ENCODE results near the gene EHD4. TPM values are rescaled to one million over a fixed set of nuclear protein-coding genes. Genes with fewer than 3 reads are reported as not detected.
A peak's percentile ranks its signal among the peaks of the same experiment; 100 is the strongest.

Gene EHD4
- total RNA-seq, 1 donor from 2014 or later: 24.6 TPM

DNA sequence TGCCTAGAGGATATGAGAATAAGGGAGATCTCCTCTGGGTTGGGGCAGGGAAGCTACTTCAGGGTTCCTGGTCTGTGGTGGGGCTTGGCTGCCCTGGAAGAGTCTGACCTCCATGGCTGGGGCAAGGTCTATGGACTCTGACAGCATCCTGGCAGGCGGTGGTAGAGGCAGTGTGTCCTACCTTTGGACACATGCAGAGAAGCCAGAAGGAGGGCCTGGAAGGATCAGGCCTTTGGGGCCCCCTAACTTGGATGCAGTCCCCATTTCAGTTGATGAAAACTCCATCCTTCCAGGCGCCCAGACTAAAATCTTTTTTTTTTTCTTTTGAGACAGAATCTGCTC, 88.9 kb downstream of the EHD4 start:
- no peak overlapping the region for H3K4me3 ChIP-seq
- no peaks in the 10 kb centered on the region for H3K9me3 ChIP-seq
- no peaks in the 10 kb centered on the region for H3K27me3 ChIP-seq
- TF ChIP-seq POLR2A (IDR thresholded peaks at IDR 0.05): no peak
- TF ChIP-seq, protein P1, sequence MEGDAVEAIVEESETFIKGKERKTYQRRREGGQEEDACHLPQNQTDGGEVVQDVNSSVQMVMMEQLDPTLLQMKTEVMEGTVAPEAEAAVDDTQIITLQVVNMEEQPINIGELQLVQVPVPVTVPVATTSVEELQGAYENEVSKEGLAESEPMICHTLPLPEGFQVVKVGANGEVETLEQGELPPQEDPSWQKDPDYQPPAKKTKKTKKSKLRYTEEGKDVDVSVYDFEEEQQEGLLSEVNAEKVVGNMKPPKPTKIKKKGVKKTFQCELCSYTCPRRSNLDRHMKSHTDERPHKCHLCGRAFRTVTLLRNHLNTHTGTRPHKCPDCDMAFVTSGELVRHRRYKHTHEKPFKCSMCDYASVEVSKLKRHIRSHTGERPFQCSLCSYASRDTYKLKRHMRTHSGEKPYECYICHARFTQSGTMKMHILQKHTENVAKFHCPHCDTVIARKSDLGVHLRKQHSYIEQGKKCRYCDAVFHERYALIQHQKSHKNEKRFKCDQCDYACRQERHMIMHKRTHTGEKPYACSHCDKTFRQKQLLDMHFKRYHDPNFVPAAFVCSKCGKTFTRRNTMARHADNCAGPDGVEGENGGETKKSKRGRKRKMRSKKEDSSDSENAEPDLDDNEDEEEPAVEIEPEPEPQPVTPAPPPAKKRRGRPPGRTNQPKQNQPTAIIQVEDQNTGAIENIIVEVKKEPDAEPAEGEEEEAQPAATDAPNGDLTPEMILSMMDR (IDR thresholded peaks at IDR 0.05): no peak
- intact Hi-C loops (cut with DNase I): no loop called here
- H3K36me3 ChIP-seq: no peaks in the 10 kb centered on the region
- DNase-seq (ENCODE audit: extremely low spot score in 2 of 2): no peak
- H3K27ac ChIP-seq: no peak overlapping the region
- H3K4me1 ChIP-seq: peaks cover 30% of the 10 kb centered on the region

DNA sequence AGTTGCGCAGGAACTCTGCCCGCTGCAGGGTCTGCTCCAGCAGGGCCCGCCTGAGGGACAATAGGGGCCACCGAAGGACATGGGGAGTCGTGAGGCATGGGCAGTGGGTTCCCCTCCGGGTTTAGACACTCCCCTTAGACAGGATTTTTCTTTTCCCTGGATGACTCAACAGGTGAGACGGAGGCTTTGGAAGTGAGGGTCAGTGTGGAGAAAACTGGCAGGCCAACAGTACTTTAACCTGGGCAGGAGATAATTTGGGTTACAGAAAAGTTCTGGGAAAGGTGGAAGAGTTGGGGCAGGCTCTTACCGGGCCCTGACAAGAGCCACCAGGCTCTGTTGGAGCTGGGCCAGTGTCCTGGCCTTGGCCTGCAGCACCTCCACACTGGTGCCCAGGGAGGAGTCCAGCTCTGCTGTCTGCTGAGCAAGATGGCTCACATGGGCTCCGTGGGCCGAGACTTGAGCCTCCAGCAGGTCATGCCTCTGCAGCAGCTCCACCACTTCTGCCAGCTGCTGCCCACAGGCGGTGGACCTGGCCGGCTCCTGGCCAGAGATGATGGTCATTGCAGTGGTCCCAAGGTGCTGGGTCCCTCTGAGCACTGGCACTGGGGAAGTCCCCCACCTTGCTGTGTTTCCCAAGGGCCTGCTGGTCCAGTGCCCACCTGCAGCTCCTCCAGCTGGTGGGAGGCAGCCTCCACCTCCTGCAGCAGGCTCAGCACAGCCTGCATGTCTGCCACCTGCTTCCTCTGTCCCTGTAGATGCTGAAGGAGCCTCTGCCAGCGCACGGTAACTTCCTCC, 89.5 kb downstream of the EHD4 start:
- Histone ChIP-seq H3K27me3 (no peaks in the 10 kb centered on the region), H3K27ac (no peak overlapping the region), H3K4me3 (peak overlapping the region; percentile 31 to 39), H3K9me3 (no peaks in the 10 kb centered on the region), H3K36me3 (no peaks in the 10 kb centered on the region), H3K4me1 (peaks cover 30% of the 10 kb centered on the region)
- DNase-seq (ENCODE audit: extremely low spot score in 2 of 2): no peak
- intact Hi-C loops (cut with DNase I): no loop called here
- TF ChIP-seq POLR2A (IDR thresholded peaks at IDR 0.05) (no peak), POLR2AphosphoS5 (IDR thresholded peaks at IDR 0.05; ENCODE audit: insufficient read depth in 1 of 2, low read depth in 1 of 2) (no peak)
- TF ChIP-seq, protein P1 (IDR thresholded peaks at IDR 0.05): no peak

DNA sequence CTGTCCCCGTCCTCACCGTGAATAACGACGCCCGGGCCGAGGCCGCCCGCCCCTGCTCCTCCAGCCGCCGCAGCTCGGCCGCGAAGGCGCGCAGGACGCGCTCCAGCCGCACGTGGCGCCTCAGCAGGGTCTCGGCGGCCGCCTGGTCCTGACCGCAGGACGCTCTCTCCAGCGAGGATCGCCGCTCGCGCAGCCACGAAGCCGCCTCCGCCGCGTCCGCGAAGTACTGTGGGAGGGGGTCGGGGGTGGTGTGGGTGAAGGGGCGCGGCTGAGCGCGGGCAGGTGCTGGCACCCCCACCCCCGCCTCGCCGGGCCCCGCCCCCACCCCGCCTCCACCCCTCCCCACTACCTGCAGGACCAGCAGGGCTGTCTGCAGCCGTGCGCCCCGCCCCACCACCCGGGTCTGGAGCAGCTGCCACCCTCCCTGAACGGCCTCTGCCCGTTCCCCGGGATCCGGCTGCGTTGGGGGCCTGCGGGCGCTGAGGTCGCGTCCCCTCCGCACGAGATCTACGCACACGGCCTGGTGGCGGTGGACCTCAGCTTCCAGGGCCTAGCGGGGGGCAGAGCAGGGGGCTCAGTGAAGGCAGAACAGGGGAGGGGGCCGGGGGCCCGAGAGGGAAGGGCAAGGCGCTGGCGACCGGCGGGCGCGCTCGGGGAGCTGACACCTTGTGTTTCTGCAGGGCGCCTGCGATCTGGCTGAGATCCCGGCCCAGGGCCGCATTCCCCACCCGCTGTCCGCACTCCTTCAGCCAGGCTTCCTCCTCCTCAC, 90.3 kb downstream of the EHD4 start:
- Histone ChIP-seq H3K4me3 (peak overlapping the region; percentile 31 to 39), H3K9me3 (no peaks in the 10 kb centered on the region), H3K27me3 (no peaks in the 10 kb centered on the region), H3K4me1 (peaks cover 30% of the 10 kb centered on the region), H3K27ac (no peak overlapping the region), H3K36me3 (no peaks in the 10 kb centered on the region)
- no peak for DNase-seq (ENCODE audit: extremely low spot score in 2 of 2)
- TF ChIP-seq, protein P1 (IDR thresholded peaks at IDR 0.05): no peak
- TF ChIP-seq POLR2AphosphoS5 (IDR thresholded peaks at IDR 0.05; ENCODE audit: insufficient read depth in 1 of 2, low read depth in 1 of 2) (no peak), POLR2A (IDR thresholded peaks at IDR 0.05) (no peak)
- intact Hi-C loops (cut with DNase I): no loop called here

DNA sequence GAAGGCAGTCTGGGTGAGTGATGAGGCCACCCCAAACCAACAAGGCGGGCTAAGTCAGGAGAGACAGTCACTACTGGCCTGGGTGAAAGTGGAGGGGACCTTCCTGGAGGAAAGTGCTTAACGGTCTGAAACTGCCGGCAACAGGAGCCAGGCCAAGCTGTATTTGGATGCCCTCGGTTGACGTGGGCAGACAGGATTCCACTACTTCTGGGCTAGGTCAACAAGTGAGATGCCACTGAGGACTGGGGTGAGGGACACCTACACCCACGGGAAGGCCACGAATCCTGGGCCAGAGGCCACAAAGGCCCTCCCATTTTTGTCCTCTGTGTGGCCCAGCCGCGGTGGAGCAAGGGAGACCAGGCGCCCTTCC, 90.8 kb downstream of the EHD4 start:
- TF ChIP-seq POLR2AphosphoS5 (IDR thresholded peaks at IDR 0.05; ENCODE audit: insufficient read depth in 1 of 2, low read depth in 1 of 2) (no peak), POLR2A (IDR thresholded peaks at IDR 0.05) (no peak)
- TF ChIP-seq, protein P1 (IDR thresholded peaks at IDR 0.05): no peak
- H3K4me1 ChIP-seq: peaks cover 30% of the 10 kb centered on the region
- DNase-seq (ENCODE audit: extremely low spot score in 2 of 2): no peak
- peak overlapping the region; percentile 31 to 39 for H3K4me3 ChIP-seq
- no peak overlapping the region for H3K27ac ChIP-seq
- intact Hi-C loops (cut with DNase I): no loop called here
- H3K27me3 ChIP-seq: no peaks in the 10 kb centered on the region
- no peaks in the 10 kb centered on the region for H3K9me3 ChIP-seq
- H3K36me3 ChIP-seq: no peaks in the 10 kb centered on the region

DNA sequence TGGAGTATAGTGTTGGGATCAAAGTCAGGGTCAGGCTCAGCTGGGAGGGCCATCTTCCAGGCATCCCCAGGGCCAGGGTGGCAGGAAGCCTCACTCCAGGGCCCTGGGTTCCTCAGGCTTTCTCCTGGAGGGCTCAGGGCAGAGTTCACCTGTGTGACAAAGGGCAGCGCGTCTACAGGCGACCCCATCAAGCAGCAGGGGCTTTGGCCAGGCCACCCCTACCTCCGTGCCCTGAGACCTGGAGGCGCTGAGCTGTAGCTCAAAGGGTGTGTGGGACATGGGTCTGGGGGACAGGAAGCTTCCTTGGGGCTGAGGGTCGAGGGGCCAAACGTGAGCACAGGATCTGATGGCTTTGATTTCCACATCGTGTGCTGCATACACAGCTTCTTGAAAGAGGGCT, 91.3 kb downstream of the EHD4 start:
- H3K4me1 ChIP-seq: peaks cover 30% of the 10 kb centered on the region

More for the DNA sequence above, 91.3 kb downstream of the EHD4 start:
- H3K4me3 ChIP-seq: no peak overlapping the region
- H3K9me3 ChIP-seq: no peaks in the 10 kb centered on the region
- TF ChIP-seq POLR2AphosphoS5 (IDR thresholded peaks at IDR 0.05; ENCODE audit: insufficient read depth in 1 of 2, low read depth in 1 of 2): no peak
- no peaks in the 10 kb centered on the region for H3K36me3 ChIP-seq
- H3K27me3 ChIP-seq: no peaks in the 10 kb centered on the region
- no peak overlapping the region for H3K27ac ChIP-seq
- no peak for DNase-seq (ENCODE audit: extremely low spot score in 2 of 2)
- intact Hi-C loops (cut with DNase I): no loop called here

Measured in vagina (tissue), 2 donors.